Activated T-helper 1 cell treated with Interleukin-2 at 50 U/mL for 16 hours (primary cell): ENCODE data around the gene PCARE.
"Not testable (repeated sequence)": the region's sequence is repeated elsewhere in the genome, so short reads cannot be mapped to it uniquely, and the experiment has no call there.

Experiments
- DNase-seq: peaks from one replicate; pipeline ENCODE4 v3.0.0-alpha.2; 2020; ENCODE audit warnings: low read depth

The PCARE gene

DNA sequence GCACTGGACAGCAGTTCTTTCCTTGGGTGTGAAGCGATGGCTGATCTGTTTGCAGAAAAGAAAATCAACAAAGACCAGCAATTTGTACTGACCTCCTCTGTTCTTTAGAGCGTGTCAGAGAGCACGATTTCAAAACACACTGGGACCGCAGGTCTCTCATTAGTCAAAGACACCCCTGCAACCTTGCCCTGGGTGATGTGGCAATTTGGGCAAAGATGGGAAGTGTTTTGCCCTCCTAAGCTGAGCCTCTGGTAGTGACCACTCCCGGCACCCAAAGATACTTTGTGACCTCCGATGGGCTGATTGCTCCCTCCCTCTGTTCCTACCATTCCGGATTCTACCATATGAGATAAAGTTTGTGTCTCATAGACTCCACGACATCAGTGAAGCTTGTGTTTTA lies 22.6 kb upstream of the PCARE start:
- no peak for DNase-seq

DNA sequence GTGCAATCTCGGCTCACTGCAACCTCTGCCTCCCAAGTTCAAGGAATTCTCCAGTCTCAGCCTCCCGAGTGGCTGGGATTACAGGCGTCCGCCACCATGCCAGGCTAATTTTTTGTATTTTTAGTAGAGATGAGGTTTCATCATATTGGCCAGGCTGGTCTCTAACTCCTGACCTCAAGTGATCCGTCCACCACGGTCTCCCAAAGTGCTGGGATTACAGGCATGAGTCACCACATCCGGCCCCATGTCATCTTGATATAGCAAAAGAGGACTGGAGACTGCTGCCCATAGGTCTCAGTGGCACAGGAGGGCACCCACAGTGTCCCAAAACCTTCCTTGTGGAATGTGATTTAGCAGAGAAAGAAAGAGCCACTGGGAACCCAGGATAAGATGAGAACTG lies 16.0 kb upstream of the PCARE start:
- not testable (repeated sequence) for DNase-seq

DNA sequence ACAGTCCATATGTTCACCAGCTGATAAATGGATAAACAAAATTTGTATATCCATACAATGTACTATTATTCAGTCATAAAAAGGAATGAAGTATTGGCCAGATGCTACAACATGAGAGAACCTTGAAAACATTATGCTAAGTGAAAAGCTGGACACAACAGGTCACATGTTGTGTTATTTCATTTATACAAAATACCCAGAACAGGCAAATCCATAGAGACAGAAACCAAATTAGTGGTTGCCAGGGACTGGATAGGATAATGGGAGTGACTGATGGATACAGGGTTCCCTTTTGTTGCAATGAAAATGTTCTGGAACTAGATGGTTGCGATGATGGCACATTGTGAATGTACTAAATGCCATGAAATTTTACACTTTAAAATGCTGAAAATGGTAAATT lies 10.2 kb upstream of the PCARE start:
- no peak for DNase-seq

DNA sequence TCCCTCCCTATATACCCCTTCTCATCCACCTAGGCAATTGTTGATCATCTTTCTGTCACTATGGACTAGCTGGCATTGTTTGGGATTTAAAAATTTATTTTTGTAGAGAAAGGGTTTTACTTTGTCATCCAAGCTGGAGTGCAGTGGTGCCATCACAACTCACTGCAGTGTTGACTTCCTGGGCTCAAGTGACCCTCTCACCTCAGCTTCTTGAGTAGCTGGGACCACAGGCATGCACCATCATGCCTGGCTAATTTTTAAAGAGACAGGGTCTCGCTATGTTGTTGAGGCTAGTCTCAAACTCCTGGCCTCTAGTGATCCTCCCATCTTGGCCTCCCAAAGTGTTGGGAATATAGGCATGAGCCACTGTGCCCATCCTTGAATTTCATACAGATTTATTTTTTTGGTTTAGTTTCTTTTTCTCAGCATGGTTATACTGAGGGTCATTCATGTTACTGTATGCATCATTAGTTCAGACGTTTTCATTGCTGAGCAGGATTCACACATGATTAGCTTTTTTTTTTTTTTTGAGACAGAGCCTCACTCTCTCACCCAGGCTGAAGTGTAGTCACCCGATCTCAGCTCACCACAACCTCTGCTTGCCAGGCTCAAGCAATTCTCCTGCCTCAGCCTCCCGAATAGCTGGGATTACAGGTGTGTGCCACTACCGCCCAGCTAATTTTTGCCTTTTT lies 8.6 kb upstream of the PCARE start:
- DNase-seq, result no peak

DNA sequence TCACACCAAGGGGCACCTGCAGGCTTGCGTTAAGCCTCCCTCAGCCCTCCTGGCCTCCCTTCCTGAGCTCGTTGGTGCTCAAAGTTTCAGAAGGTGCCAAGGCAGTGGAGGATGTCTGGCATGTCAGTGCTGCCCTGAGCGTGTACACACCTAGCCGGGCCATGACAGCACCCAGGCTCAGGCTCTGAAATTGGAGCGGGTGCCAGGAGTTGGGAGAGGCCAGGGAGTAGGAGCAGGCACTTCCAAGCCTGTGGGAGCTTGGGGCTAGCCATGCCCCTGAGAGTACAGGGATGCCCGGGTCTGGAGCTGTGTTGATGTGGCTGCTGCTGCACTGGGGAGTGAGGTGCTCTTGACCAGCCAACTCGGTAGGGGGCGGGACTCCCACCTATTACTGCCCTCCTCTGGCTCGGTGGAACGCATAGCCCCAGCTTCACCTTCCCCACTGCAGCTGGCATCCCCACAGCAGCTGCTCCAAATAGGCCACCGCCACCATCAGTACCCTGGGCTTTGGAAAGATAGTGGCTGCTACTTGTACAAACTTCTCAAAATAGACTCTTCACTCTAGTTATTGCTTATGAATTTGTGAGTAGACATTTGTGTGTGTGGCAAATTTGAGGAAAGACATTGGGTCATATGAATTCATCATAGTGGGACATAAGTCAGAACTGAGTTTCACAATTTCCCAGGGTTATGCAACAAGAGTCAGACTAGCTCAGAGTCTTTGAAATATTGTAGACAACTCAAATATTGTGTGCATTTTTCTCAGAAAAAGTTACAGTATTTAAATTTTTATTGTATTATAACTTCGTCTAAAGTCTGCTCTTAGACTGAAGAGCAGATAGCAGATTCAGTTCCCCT lies 6.8 kb upstream of the PCARE start:
- DNase-seq, result no peak

DNA sequence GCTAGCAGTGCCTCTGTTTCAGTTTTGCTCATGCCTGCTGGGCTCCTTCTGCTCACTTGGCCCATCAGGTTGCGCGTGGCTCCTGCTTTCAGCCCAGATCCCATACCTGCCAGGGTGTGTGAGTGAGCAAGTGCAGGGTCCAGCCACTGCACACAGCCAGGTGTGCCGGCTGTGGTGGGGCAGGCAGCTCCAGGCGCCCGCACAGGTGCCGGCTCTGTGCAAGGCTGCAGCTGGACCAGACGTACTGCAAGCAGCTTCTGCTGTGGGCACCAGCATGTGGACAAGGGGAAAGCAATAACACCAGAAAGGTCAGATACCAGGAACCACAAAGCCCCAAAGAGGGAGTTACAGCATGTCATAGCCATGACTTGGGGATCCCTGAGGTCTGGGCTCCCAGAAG lies 5.6 kb upstream of the PCARE start:
- DNase-seq, result no peak

DNA sequence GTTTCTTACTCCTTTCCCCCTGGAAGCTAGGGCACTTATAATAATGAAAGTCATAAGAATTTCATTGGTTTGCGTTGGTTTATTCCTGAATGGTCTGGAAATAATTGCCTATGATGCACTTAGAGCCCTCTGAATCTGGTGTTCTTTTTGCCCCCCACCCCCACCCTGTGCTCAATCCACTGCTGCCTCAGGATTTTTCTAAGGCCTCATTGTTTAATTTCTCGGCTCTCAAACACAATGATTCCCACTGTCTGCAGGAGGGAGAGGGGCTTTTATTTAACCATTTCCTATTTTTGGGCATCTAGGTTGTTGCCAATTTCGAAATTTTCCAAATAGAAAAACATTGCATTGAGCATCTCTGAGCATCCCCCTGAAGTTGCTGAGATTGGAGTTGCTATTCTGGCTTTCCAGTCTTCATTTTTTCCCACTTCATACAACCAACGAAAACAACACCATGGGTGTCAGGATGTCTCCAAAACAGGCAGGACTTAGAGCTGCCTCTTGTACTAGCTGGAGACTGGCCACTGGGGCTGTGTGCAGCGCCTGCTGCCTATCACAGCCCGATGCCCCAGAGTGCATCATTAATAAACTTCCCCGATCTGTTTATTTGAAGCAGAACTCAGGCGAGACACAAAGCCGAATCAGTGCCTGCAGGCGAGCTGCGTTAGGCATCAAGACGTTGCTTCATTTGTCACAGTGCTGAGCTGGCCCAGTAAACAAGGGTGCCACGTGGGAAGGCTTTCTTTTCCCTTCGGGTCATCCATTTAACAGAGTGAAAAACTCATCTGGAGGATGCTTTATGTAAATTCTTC lies 1.8 kb upstream of the PCARE start:
- no peak for DNase-seq

DNA sequence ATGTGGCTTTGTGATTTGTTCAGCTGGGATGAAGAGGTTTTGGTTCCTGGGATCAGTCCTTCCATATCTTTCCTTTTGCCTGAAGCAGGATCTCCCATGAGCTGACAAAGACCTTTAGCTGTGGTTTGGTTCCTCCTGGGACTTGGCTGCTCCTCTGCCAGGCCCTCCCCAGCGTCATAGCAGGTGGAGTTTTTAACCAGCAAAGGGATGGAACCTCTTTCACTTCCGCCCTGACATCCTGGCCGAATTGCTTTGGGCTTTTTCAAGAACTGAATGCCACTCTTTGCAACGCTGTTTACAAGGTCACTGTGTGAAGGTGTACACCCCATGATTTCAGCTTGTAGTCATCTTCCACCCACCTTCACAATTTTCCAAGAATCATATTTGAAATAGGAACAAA lies 390 bp downstream of the PCARE start:
- no peak for DNase-seq

DNA sequence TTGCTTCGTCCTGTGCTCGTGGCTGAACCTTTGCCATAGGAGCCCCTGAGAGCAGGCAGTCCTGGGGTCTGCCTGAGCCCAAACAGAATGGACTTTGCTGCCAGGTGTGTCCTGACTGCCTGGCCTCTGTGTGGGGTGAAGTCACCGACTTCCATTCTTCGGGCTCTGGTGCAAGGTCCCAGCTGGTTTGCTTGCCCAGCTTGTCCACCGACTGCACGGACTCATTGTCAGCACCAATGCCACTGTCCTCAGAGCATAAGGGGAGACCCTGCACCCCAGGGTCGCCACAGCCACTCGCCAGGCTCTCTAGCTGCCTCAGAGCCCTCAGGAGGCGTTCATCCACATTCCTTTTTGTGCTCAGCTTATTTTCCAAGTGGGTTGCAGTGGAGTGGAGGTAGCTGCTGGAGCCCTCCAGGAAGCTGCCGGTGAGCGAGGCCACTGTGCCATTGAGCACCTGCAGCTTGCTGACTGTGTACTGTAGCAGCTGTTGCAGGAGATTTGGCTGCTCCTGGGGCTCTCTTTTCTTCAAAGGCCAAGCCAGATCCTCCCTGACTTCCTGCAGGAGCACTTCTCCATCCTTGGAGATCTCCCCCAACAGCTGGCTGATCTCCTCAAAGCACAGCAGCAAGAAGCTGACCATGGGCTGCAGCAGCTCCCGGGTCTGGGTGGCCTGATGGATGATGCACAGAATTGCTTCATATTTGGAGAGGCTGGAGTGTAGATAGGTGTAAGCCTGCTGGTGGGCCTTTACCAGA lies 1.2 kb downstream of the PCARE start:
- DNase-seq, result no peak

DNA sequence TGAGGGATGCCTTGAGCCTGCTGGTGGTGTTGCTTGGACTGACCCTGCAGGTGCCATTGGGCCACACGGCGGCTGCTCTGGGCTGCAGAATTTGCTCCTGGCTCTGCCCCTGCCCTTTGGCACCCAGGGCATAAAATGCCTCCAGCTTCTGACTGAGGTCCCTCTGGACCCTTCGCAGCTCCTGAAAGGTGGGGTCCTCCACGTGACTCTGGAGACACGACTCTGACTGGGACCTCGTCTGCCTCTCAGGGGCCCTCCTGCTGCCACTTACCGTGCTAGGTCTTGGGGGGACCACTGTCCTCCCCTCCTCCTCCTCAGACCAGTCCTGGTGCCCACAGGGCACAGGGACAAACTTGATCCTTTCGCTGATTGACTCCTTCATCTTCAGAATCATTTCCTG lies 2.1 kb downstream of the PCARE start:
- no peak for DNase-seq

DNA sequence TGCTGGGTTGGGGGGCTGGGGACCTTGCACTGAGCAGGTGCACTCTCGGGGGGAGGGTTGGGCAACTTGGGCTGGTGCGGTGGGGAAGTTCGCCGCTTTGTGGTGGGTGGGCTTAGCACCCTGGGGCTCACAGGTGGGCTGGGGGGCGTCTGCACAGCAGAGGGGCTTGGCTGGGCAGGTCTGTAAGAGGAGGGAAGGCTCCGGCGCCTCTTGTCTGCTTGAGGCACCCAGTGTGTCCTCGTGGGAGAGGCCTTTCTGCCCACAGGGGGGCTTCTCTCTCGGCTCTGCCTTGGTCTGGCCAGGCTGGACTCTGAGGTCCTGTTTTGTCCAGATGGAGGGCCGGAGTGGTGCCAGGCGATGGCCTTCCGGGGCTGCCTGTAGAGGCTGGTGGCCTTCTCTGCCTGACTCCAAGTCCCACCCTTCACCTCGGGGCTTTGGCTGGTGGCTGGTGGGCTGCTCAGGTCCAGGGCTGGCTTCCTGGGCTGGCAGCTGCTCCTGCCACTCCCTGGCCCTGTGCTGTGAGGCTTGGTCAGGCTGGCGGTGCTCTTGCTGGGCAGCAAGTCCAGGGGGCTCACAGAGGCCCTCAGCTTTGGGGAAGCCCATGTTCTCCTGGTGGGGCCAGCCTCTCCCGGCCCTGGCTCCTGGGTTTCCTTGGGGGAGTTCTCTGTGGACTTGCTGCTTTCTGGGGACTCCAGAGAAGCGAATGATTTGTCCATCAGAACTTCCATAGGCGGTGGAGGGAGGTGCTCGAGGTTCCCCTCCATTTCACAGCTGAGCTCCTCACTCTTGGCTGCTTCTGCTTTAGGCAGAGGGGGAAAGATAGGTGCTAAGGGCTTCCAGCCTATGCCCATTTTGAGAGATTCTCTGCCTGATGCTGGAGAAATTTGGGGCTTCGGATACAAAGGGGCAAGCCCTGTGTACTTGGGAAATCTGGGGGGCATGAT lies 3.0 kb downstream of the PCARE start:
- DNase-seq, result no peak

DNA sequence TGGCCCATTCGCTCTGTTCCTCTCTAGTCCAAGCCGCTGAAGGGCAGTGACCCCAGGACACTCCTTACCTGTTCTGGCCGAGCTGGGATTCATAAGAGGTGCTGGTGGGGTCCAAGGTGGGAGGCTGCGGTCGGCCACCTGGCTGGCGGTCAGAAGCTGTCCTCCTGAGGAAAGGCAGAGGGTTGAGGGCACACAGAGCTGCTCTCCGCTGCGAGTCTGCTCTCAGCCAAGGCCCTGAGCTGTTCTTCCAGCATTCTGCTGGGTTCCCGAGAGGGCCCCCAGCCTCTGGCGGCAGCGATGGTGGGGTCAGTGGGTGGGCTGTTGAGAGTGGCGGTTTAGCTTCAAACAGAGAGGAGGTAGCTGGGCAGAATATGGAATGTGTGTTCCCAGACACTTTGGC lies 3.8 kb downstream of the PCARE start:
- DNase-seq, result no peak

DNA sequence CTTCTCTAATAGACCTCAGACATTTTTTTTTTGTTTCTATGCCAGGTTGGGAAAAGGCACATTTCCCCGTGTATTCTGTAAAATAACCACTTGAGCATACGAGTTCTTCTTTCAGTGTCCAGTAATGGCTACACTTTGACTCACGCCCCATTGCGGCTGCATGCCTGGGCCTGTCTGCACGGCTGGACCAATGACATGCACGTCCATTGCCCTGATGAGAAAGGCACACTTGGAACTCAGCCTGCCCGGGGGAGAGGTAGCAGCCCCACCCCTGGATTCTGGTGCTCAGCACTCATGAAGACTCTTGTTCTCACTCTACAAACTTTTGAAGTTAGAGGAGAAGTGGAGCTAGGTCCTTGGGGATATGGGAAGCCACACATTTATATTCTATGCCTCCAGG lies 5.8 kb downstream of the PCARE start:
- DNase-seq, result no peak

DNA sequence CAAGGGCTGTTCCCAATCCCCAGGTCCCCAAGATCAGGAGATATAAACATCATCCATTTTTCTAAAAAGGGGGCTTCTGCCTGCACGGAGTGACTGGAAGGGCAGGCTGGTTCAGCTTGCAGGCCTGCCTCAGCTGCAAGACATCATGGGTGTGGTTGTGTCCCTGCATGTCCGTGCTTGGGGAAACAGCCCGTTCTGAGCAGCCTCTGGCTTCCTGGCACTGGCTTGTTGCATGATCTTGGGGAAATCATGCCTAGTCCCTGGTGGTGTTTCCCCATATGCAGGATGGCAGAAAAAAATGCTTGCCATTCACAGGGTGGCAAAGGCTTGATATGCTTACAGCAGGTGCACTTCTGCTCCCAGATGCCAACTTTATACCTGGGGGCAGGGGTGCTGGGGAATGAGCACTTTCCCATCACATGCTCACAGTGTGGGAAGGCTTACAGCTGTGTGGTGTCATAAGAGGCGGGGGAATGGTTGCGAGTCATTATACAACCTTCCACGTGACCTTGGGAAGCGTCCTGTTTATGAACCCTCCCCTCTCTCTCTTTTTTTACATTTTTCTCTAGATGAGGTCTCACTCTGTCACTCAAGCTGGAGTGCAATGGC lies 7.2 kb downstream of the PCARE start:
- no peak for DNase-seq

DNA sequence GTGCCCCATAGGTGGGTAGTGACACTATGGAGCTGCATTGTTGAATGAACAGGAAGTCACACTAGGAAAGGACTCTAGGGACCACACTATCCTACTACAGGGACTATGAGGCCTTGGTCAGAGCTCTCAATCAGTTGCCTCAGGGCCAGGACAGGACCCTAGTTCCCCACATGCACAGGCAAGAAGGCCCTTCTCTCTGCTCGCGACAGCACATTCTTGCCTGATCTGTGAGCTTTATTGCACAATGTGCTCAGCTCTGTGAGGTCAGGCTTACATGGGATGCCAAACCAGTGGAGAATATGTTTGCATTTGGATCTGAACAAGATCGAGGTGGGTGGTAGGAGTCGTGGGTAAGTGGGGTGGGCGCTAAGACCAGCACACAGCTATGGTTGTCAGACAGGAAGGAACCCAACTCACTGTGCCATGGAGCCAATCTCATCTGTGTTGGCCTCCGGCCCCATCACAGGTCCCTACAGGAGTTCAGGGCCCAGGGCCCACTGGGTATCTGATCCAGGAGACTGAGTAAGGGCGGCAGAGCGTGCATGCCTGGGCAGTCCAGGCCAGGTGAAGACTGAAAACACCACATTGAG lies 8.0 kb downstream of the PCARE start:
- DNase-seq, result no peak

DNA sequence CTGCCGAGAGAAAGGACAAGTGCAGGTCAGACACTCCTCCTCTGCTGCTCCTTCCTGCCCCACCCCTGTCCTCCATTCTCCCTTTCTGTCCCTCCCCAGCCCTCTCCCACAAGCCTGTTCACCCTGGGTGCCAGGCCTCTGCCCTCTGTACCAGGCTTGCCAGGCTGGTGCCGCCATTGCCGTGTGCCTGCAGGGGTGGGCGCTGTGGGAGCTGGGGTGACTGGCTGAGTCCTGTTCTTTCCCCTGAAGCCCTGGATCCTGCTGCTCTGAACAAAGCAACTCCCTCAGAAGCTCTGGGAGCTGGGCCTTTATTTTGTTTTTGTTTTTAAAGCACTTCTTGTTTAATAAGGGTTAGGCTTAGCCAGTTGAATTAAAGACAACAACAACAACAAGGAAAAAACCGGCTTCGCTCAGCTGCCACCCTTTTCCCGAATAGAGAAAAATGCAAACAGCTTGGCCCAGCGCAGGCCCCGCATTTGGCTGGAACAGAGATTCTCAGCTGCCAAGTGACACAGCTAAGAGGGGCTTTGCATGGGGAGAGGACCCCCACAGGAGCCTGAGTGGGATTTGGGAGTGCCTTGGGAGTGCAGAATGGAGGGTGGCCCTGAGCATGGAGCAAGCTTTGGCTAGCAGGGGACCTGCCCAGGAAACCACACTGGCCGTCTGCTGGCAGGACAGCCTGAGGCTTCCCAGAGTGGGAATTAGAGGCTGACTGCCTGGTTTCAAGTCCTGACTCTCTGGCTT lies 9.1 kb downstream of the PCARE start:
- no peak for DNase-seq

DNA sequence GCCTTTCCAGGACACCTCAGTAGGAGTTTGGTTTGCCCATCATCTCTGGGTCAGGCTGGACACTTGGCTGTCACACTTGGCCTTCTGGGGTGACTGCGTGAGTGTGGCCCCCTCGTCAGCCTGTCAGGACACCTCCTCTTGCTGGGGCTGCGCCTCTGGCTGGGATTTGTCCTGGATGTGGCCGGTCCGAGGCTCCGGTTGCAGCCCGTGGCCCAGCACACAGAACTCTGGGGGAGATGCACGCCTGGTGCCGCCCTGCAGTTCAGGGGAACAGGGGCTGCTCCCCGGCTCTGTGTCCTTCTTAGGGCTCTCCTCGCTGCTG lies 9.6 kb downstream of the PCARE start:
- no peak for DNase-seq

DNA sequence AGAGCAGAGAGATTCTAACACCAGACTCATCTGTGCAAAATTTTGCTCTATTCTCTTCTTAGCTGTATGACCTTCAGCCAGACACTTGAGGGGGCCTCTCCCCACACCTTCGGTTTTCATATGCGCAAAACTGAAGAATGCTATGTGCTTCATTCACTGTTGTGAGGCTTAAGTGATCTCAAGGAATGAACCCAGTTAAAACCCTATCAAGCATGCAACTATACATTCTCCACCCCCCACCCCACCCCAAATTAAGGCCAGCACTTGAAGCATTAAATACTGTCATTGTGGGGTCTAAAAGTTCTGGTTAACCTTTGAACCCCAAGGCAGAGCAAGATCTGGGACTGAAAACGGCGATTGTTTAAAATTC lies 10.0 kb downstream of the PCARE start:
- DNase-seq, result no peak

DNA sequence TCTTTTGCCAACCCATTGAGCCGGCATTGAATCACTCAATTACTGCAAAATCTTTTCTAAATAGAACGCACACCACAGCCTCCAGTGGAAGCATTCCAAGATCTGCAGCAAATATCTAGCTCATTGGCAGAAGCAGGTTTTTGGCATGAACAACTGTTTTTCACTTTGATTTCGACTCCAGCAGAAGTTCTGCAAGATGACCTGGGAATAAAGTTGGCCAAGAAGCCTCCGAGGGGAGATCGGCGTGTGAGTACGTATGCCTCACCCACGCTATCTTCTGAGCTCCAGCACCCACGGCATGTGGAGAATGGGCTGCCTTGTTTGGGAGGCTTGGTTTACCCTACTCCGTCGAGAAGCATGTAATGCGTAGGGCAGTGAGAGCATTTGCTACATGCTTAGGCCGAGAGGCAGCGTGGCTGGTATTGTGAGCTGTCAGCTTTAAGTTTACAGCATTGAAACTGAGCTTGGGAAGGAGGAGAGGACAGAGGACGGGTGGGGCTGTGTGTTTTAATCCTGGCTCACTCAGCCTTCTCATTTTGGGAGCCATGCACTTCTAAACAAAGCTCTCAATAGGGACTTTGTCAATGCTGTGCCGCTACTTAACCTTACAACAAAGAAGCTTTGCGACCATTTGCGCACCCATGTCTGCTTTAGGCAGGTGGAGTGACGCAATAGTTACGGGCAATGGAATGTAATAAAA lies 10.5 kb downstream of the PCARE start:
- no peak for DNase-seq
